HG03097 (cell line): ENCODE results near the gene ARHGAP35.
"Not testable (repeated sequence)": the region's sequence is repeated elsewhere in the genome, so short reads cannot be mapped to it uniquely, and the experiment has no call there.

Experiments used
- ATAC-seq: cut with Tn5 transposase; IDR thresholded peaks from one replicate; pipeline ENCODE4 v1.9.1; 2021; ENCODE audit not compliant: unreplicated experiment, low FRiP score

The ARHGAP35 gene

GRCh38 chr19:46842791-46843190 lies 18.0 kb upstream of the ARHGAP35 start:
- ATAC-seq, result no peak

GRCh38 chr19:46844067-46844489 lies 16.7 kb upstream of the ARHGAP35 start:
- no peak for ATAC-seq

GRCh38 chr19:46845959-46846459 lies 14.8 kb upstream of the ARHGAP35 start:
- no peak for ATAC-seq

- ATAC-seq, result no peak
Observed at GRCh38 chr19:46847528-46847927, 13.3 kb upstream of the ARHGAP35 start.

GRCh38 chr19:46848389-46848788 lies 12.4 kb upstream of the ARHGAP35 start:
- no peak for ATAC-seq

GRCh38 chr19:46849610-46850009 lies 11.2 kb upstream of the ARHGAP35 start:
- no peak for ATAC-seq

GRCh38 chr19:46850228-46851203 lies 10.3 kb upstream of the ARHGAP35 start, which contains the start of gene AP2S1:
AP2S1 (minus strand) TSS chr19:46850846; CDS start chr19:46850766, 80 bp downstream.
- peak; percentile 91 for ATAC-seq

- no peak for ATAC-seq
Observed at GRCh38 chr19:46852830-46853229, 8.0 kb upstream of the ARHGAP35 start.

GRCh38 chr19:46854698-46855097 lies 6.1 kb upstream of the ARHGAP35 start:
- not testable (repeated sequence) for ATAC-seq

GRCh38 chr19:46856062-46857022 lies 4.5 kb upstream of the ARHGAP35 start:
- peak; percentile 40 for ATAC-seq

GRCh38 chr19:46859637-46860124 lies 1.1 kb upstream of the ARHGAP35 start:
- peak; percentile 3 for ATAC-seq

- peak; percentile 62 for ATAC-seq
Observed at GRCh38 chr19:46860125-46860845, 512 bp upstream of the ARHGAP35 start.

- no peak for ATAC-seq
Observed at GRCh38 chr19:46861691-46862502, 1.1 kb downstream of the ARHGAP35 start.

GRCh38 chr19:46862503-46862834 lies 1.7 kb downstream of the ARHGAP35 start:
- no peak for ATAC-seq

GRCh38 chr19:46862974-46863632 lies 2.3 kb downstream of the ARHGAP35 start:
- ATAC-seq, result no peak

GRCh38 chr19:46863818-46864629 lies 3.2 kb downstream of the ARHGAP35 start:
- no peak for ATAC-seq

- ATAC-seq, result no peak
Observed at GRCh38 chr19:46866407-46867136, 5.8 kb downstream of the ARHGAP35 start.
